DND-41 (cell line): ENCODE results near the gene NAA15.

Source experiments
- ATAC-seq: fragments of 200-7000 bp; cut with Tn5 transposase; 3 replicates; pipeline ENCODE4 v1.9.1; 2021; ENCODE audit warnings: low read depth; ENCODE audit not compliant: insufficient read depth
- DNase-seq: peaks from one replicate; pipeline ENCODE4 v3.0.0-alpha.2; 2020
- H2AFZ ChIP-seq: 2 replicates; pipeline ENCODE4 v1.6.0; 2012; ENCODE audit warnings: low read depth, low read length
- H3K27ac ChIP-seq: 2 replicates; pipeline ENCODE4 v1.5.1; 2012; ENCODE audit warnings: low read length, inconsistent platforms
- H3K27me3 ChIP-seq: fragments of 200-600 bp; sonication (generic); 2 replicates; pipeline ENCODE4 v1.6.0; 2012; ENCODE audit warnings: low read length, mild to moderate bottlenecking, inconsistent platforms; ENCODE audit not compliant: insufficient read depth, poor library complexity
- H3K36me3 ChIP-seq: 2 replicates; pipeline ENCODE4 v1.5.1; 2012; ENCODE audit warnings: low read length, inconsistent platforms; ENCODE audit not compliant: insufficient read depth
- H3K4me1 ChIP-seq: 2 replicates; pipeline ENCODE4 v1.5.1; 2012; ENCODE audit warnings: mild to moderate bottlenecking, low read length; ENCODE audit not compliant: insufficient read depth
- H3K4me2 ChIP-seq: 2 replicates; pipeline ENCODE4 v1.6.0; 2012; ENCODE audit warnings: mild to moderate bottlenecking, moderate library complexity, low read length, inconsistent platforms; ENCODE audit not compliant: insufficient read depth
- H3K4me3 ChIP-seq, 2 experiments: fragments of 200-600 bp in 1 of 2; shearing (Covaris generic) in 1 of 2; 2 replicates each; pipeline ENCODE4 v1.5.1; 2012 to 2016; ENCODE audit warnings: inconsistent platforms in 2 of 2, low read length in 2 of 2, mild to moderate bottlenecking in 2 of 2, low read depth in 1 of 2, moderate library complexity in 1 of 2
- H3K79me2 ChIP-seq: 2 replicates; pipeline ENCODE4 v1.6.0; 2012; ENCODE audit warnings: low read length, inconsistent platforms; ENCODE audit not compliant: insufficient read depth
- H3K9ac ChIP-seq: 2 replicates; pipeline ENCODE4 v1.6.0; 2012; ENCODE audit warnings: low read depth, mild to moderate bottlenecking, inconsistent platforms, low read length, moderate library complexity
- H3K9me3 ChIP-seq: 2 replicates; pipeline ENCODE4 v1.5.1; 2012; ENCODE audit warnings: low read length, moderate library complexity, mild to moderate bottlenecking, inconsistent platforms; ENCODE audit not compliant: insufficient read depth, severe bottlenecking
- H4K20me1 ChIP-seq: 2 replicates; pipeline ENCODE4 v1.6.0; 2012; ENCODE audit warnings: low read length; ENCODE audit not compliant: insufficient read depth
- CTCF ChIP-seq: IDR thresholded peaks from 2 replicates; pipeline ENCODE4 v1.5.1; 2012; ENCODE audit warnings: borderline replicate concordance, low read length, moderate library complexity, mild to moderate bottlenecking; ENCODE audit not compliant: poor library complexity, severe bottlenecking; ENCODE audit errors: extremely low read depth
- EZH2 ChIP-seq: IDR thresholded peaks from 3 replicates; pipeline ENCODE4 v1.6.1; 2012; ENCODE audit warnings: borderline replicate concordance, low read depth, mild to moderate bottlenecking, moderate library complexity, low read length, inconsistent platforms; ENCODE audit not compliant: severe bottlenecking

Gene NAA15

GRCh38 chr4:139333046-139333445 is 31.7 kb downstream of the NAA15 start:
- Histone ChIP-seq H3K4me3 (no peak overlapping the region), H3K27me3 (no peaks in the 10 kb centered on the region), H3K79me2 (peaks cover 97% of the 10 kb centered on the region), H3K4me2 (no peak overlapping the region), H3K27ac (no peak overlapping the region), H3K4me1 (no peaks in the 10 kb centered on the region), H4K20me1 (peaks cover 59% of the 10 kb centered on the region), H2AFZ (no peak overlapping the region), H3K36me3 (peaks cover 69% of the 10 kb centered on the region), H3K9me3 (no peaks in the 10 kb centered on the region), H3K9ac (no peak overlapping the region)
- no peak for TF ChIP-seq CTCF
- no peak for DNase-seq
- ATAC-seq = no peak

GRCh38 chr4:139337612-139338011 is 36.3 kb downstream of the NAA15 start:
- H4K20me1 ChIP-seq = peaks cover 40% of the 10 kb centered on the region; the same call in 1 of the 2 replicates
- H3K27me3 ChIP-seq = no peaks in the 10 kb centered on the region
- H3K36me3 ChIP-seq = peaks cover 89% of the 10 kb centered on the region
- ATAC-seq = no peak
- no peak for TF ChIP-seq CTCF
- no peak for TF ChIP-seq EZH2
- H3K4me1 ChIP-seq = no peaks in the 10 kb centered on the region
- no peak overlapping the region for H3K9ac ChIP-seq
- no peak overlapping the region for H3K4me2 ChIP-seq
- no peaks in the 10 kb centered on the region for H3K9me3 ChIP-seq
- DNase-seq = no peak
- H3K79me2 ChIP-seq = peaks cover 75% of the 10 kb centered on the region
- no peak overlapping the region for H3K27ac ChIP-seq
- no peak overlapping the region for H2AFZ ChIP-seq
- H3K4me3 ChIP-seq = no peak overlapping the region

GRCh38 chr4:139361301-139361700 is 60.0 kb downstream of the NAA15 start:
- no peaks in the 10 kb centered on the region for H3K4me1 ChIP-seq
- H3K4me2 ChIP-seq = no peak overlapping the region
- H3K4me3 ChIP-seq = no peak overlapping the region
- ATAC-seq (no peak), DNase-seq (no peak)
- no peak overlapping the region for H3K27ac ChIP-seq
- no peak for TF ChIP-seq CTCF
- no peak for TF ChIP-seq EZH2
- no peak overlapping the region for H2AFZ ChIP-seq
- H3K79me2 ChIP-seq = peaks cover 10% of the 10 kb centered on the region; the same call in 1 of the 2 replicates
- H3K9ac ChIP-seq = no peak overlapping the region
- peaks cover 90% of the 10 kb centered on the region for H3K36me3 ChIP-seq
- no peaks in the 10 kb centered on the region for H3K9me3 ChIP-seq
- no peaks in the 10 kb centered on the region for H3K27me3 ChIP-seq
- 0 out of 2 replicates have a peak, but pooled peaks cover 3% of the 10 kb centered on the region for H4K20me1 ChIP-seq

- DNase-seq (no peak), ATAC-seq (no peak)
- Histone ChIP-seq H3K79me2 (peaks cover 18% of the 10 kb centered on the region; the same call in 1 of the 2 replicates), H3K9ac (no peak overlapping the region), H3K9me3 (no peaks in the 10 kb centered on the region), H4K20me1 (0 out of 2 replicates have a peak, but pooled peaks cover 3% of the 10 kb centered on the region), H2AFZ (no peak overlapping the region), H3K4me2 (no peak overlapping the region), H3K27ac (no peak overlapping the region), H3K4me1 (no peaks in the 10 kb centered on the region), H3K4me3 (no peak overlapping the region), H3K36me3 (peaks cover 92% of the 10 kb centered on the region), H3K27me3 (no peaks in the 10 kb centered on the region)
- TF ChIP-seq EZH2 (no peak), CTCF (no peak)
Observed at GRCh38 chr4:139367421-139368090, 66.3 kb downstream of the NAA15 start.
